IMR-90 (cell line): ENCODE measurements around the gene SGMS1. TPM values are rescaled to one million over a fixed set of nuclear protein-coding genes. Genes with fewer than 3 reads are reported as not detected.

Experiments
- ATAC-seq: fragments of 200-7000 bp; cut with Tn5 transposase; 2 replicates; pipeline ENCODE4 v1.9.1; 2020; ENCODE audit warnings: low read depth, mild to moderate bottlenecking, moderate library complexity
- BruUV-seq: library from RNA; stranded (reverse); fragments of 400-500 nt; replicated peaks from 2 replicates; lab custom pipeline; 2021; lab: Mats Ljungman, UMichigan
- CTCF ChIA-PET: fragments of 300-600 bp; formaldehyde crosslinking; extraction: SDS; loops from one replicate; lab custom pipeline; 2021; ENCODE audit warnings: antibody characterized with exemption; lab: Yijun Ruan, JAX
- POLR2A ChIA-PET: fragments of 300-600 bp; sonication (Branson Sonifier 250); formaldehyde crosslinking; loops from one replicate; lab custom pipeline; 2022; ENCODE audit warnings: antibody characterized with exemption; ENCODE audit not compliant: unreplicated experiment; lab: Charles Lee
- DNase-seq: peaks from one replicate; pipeline ENCODE4 v3.0.0; 2013
- H2AFZ ChIP-seq: replicated peaks from 2 replicates; pipeline ENCODE3; 2013; ENCODE audit warnings: low read length, mild to moderate bottlenecking; ENCODE audit not compliant: poor library complexity
- H2AK5ac ChIP-seq: 2 replicates; pipeline ENCODE4 v1.6.1; 2013; ENCODE audit warnings: low read depth, low read length, inconsistent platforms
- H2AK9ac ChIP-seq: replicated peaks from 2 replicates; pipeline ENCODE3; 2013; ENCODE audit warnings: mild to moderate bottlenecking, low read depth, low read length, moderate library complexity; ENCODE audit not compliant: poor library complexity
- H2BK120ac ChIP-seq: 2 replicates; pipeline ENCODE4 v1.6.1; 2013; ENCODE audit warnings: low read depth, low read length, inconsistent platforms
- H2BK15ac ChIP-seq: 3 replicates; pipeline ENCODE4 v1.6.1; 2013; ENCODE audit warnings: low read depth, low read length, inconsistent platforms
- H2BK20ac ChIP-seq: 2 replicates; pipeline ENCODE4 v1.6.1; 2013; ENCODE audit warnings: low read depth, mild to moderate bottlenecking, inconsistent platforms, low read length, moderate library complexity
- H2BK5ac ChIP-seq: 2 replicates; pipeline ENCODE4 v1.6.1; 2013; ENCODE audit warnings: mild to moderate bottlenecking, low read depth, low read length, inconsistent platforms; ENCODE audit not compliant: poor library complexity, severe bottlenecking
- H3K14ac ChIP-seq: replicated peaks from 2 replicates; pipeline ENCODE4 v1.6.1; 2013; ENCODE audit warnings: low read depth, low read length, inconsistent platforms
- H3K18ac ChIP-seq: 2 replicates; pipeline ENCODE4 v1.6.1; 2013; ENCODE audit warnings: low read depth, low read length, control low read depth
- H3K23ac ChIP-seq: 2 replicates; pipeline ENCODE4 v1.6.1; 2013; ENCODE audit warnings: low read depth, low read length, inconsistent platforms
- H3K27ac ChIP-seq: 2 replicates; pipeline ENCODE4 v1.5.1; 2013; ENCODE audit warnings: mild to moderate bottlenecking, control low read depth, low read length; ENCODE audit not compliant: insufficient read depth
- H3K27me3 ChIP-seq: 2 replicates; pipeline ENCODE4 v1.6.1; 2013; ENCODE audit warnings: low read length; ENCODE audit not compliant: control insufficient read depth, insufficient read depth
- H3K36me3 ChIP-seq: 2 replicates; pipeline ENCODE4 v1.6.1; 2013; ENCODE audit warnings: low read length, mixed read lengths; ENCODE audit not compliant: control insufficient read depth, insufficient read depth
- H3K4ac ChIP-seq: 2 replicates; pipeline ENCODE4 v1.6.1; 2013; ENCODE audit warnings: low read depth, low read length, inconsistent platforms
- H3K4me1 ChIP-seq: 2 replicates; pipeline ENCODE4 v1.6.1; 2013; ENCODE audit warnings: low read length, mixed read lengths; ENCODE audit not compliant: control insufficient read depth, insufficient read depth
- H3K4me2 ChIP-seq: 2 replicates; pipeline ENCODE4 v1.6.1; 2013; ENCODE audit warnings: low read depth, mild to moderate bottlenecking, control low read depth, low read length, moderate library complexity
- H3K4me3 ChIP-seq: 2 replicates; pipeline ENCODE4 v1.5.1; 2013; ENCODE audit warnings: low read depth, mild to moderate bottlenecking, control low read depth, low read length, moderate library complexity; ENCODE audit not compliant: insufficient read depth
- H3K56ac ChIP-seq: 2 replicates; pipeline ENCODE4 v1.6.1; 2013; ENCODE audit warnings: low read length, inconsistent platforms; ENCODE audit not compliant: insufficient read depth; ENCODE audit errors: extremely low read depth
- H3K79me1 ChIP-seq, 2 experiments: 2 replicates each; pipeline ENCODE4 v1.6.1; 2013; ENCODE audit warnings: low read length in 2 of 2, inconsistent platforms in 1 of 2, low read depth in 1 of 2
- H3K9ac ChIP-seq: 2 replicates; pipeline ENCODE4 v1.6.1; 2013; ENCODE audit warnings: low read depth, low read length, control low read depth
- H3K9me1 ChIP-seq: 2 replicates; pipeline ENCODE4 v1.6.1; 2013; ENCODE audit warnings: low read length, inconsistent platforms; ENCODE audit not compliant: insufficient read depth
- H3K9me3 ChIP-seq: 2 replicates; pipeline ENCODE4 v1.6.1; 2013; ENCODE audit warnings: low read length; ENCODE audit not compliant: control insufficient read depth, insufficient read depth
- H4K20me1 ChIP-seq: 2 replicates; pipeline ENCODE4 v1.6.1; 2013; ENCODE audit warnings: low read length, inconsistent platforms; ENCODE audit not compliant: insufficient read depth
- H4K5ac ChIP-seq: 2 replicates; pipeline ENCODE4 v1.6.1; 2013; ENCODE audit warnings: mild to moderate bottlenecking, low read depth, low read length, control low read depth
- H4K8ac ChIP-seq, 2 experiments: 2 replicates each; pipeline ENCODE4 v1.6.1; 2013; ENCODE audit warnings: low read depth in 2 of 2, low read length in 2 of 2, control low read depth in 1 of 2, inconsistent platforms in 1 of 2
- H4K91ac ChIP-seq: 2 replicates; pipeline ENCODE4 v1.6.1; 2013; ENCODE audit warnings: low read depth, low read length, inconsistent platforms; ENCODE audit not compliant: insufficient read depth
- CHD1 ChIP-seq: IDR thresholded peaks from 2 replicates; pipeline ENCODE4 v1.6.1; 2012; ENCODE audit warnings: low read depth, low read length, improper control_type of control experiment
- CTCF ChIP-seq: conservative IDR thresholded peaks from 2 replicates; pipeline ENCODE4 v1.5.1; 2012; ENCODE audit warnings: mild to moderate bottlenecking, low read depth, low read length, improper control_type of control experiment
- FOS ChIP-seq: fragments of 150-350 bp; IDR thresholded peaks from 2 replicates; pipeline ENCODE4 v1.6.1; 2016; ENCODE audit warnings: low read depth, low read length
- MAZ ChIP-seq: IDR thresholded peaks from 2 replicates; pipeline ENCODE4 v1.6.1; 2012; ENCODE audit warnings: low read depth, mild to moderate bottlenecking, low read length, improper control_type of control experiment, moderate library complexity, borderline replicate concordance
- MXI1 ChIP-seq: IDR thresholded peaks from 2 replicates; pipeline ENCODE4 v1.6.1; 2012; ENCODE audit warnings: low read depth, mild to moderate bottlenecking, low read length, moderate library complexity, borderline replicate concordance
- RCOR1 ChIP-seq: IDR thresholded peaks from 2 replicates; pipeline ENCODE4 v1.6.1; 2012; ENCODE audit warnings: mild to moderate bottlenecking, low read length, improper control_type of control experiment; ENCODE audit not compliant: insufficient replicate concordance
- RFX5 ChIP-seq: IDR thresholded peaks from 2 replicates; pipeline ENCODE4 v1.8.0; 2012; ENCODE audit warnings: low read depth, mild to moderate bottlenecking, low read length, moderate library complexity
- SMC3 ChIP-seq: fragments of 150-350 bp; IDR thresholded peaks from 2 replicates; pipeline ENCODE4 v1.6.1; 2016; ENCODE audit warnings: low read depth, mild to moderate bottlenecking, antibody characterized with exemption, low read length, moderate library complexity
- dilution Hi-C: fragments of 300-500 bp; cut with HindIII; formaldehyde crosslinking; loops from one replicate; pipeline ENCODE4 v1.14.3; 2018; ENCODE audit warnings: low sequenced_read_pairs; ENCODE audit not compliant: unreplicated experiment
- in situ Hi-C: fragments of 300-500 bp; cut with MboI; formaldehyde crosslinking; loops from 3 replicates; pipeline ENCODE4 v1.14.3; 2019; ENCODE audit warnings: low sequenced_read_pairs, inconsistent platforms, mixed read lengths
- intact Hi-C: fragments of 100-400 bp; cut with micrococcal nuclease; formaldehyde crosslinking; loops from 2 replicates; pipeline ENCODE4 v1.10.0; 2022
- polyA plus RNA-seq, 3 experiments: library from polyadenylated mRNA; depleted of rRNA; stranded (reverse); fragments of >200 nt; gene quantifications; 2 replicates each; pipeline ENCODE4 v1.2.3, GENCODE V29; 2012; ENCODE audit warnings: low replicate concordance in 1 of 3
- total RNA-seq: library from RNA; depleted of rRNA; stranded (reverse); fragments of >200 nt; gene quantifications from 2 replicates; pipeline ENCODE4 v1.2.3, GENCODE V29; 2012

Gene SGMS1
- total and polyA plus RNA-seq, 2 of the 4 experiments (the other 2 are of a cell fraction), result 9.8 to 30.8 TPM

- intact Hi-C loops, result no loop called here
- in situ Hi-C loops, result no loop called here
- no TSS peak for BruUV-seq
Measured at GRCh38 chr10:50375051-50375452, 248.7 kb downstream of the SGMS1 start.

More at GRCh38 chr10:50375051-50375452, 248.7 kb downstream of the SGMS1 start:
- H4K5ac ChIP-seq, result no peak overlapping the region
- ATAC-seq (no peak), DNase-seq (no peak)
- no peak overlapping the region for H2BK20ac ChIP-seq
- H2AK9ac ChIP-seq, result no peak overlapping the region
- H3K9me1 ChIP-seq, result no peaks in the 10 kb centered on the region
- no peaks in the 10 kb centered on the region for H3K36me3 ChIP-seq
- H3K4me2 ChIP-seq, result no peak overlapping the region
- H3K4ac ChIP-seq, result no peak overlapping the region
- H3K14ac ChIP-seq, result no peak overlapping the region
- no peak overlapping the region for H3K9ac ChIP-seq
- no peak overlapping the region for H2AFZ ChIP-seq
- H3K23ac ChIP-seq, result no peak overlapping the region
- dilution Hi-C loops, result no loop called here
- no peak overlapping the region for H3K27ac ChIP-seq
- ChIA-PET CTCF (interaction anchor here (0.6 kb wide), 1 partner anchor 18 kb away, joined by 3 read pairs; no protein-coding TSS in a partner anchor), POLR2A (no interaction called here)
- H3K4me1 ChIP-seq, result peaks cover 7% of the 10 kb centered on the region
- no peak overlapping the region for H2BK15ac ChIP-seq
- H2BK5ac ChIP-seq, result no peak overlapping the region
- TF ChIP-seq RCOR1, result no peak
- TF ChIP-seq CHD1, result no peak
- no peak for TF ChIP-seq SMC3
- no peak for TF ChIP-seq RFX5
- no peak for TF ChIP-seq CTCF
- no peak for TF ChIP-seq MXI1
- TF ChIP-seq FOS, result no peak
- no peak for TF ChIP-seq MAZ
- no peak overlapping the region for H3K4me3 ChIP-seq
- no peak overlapping the region for H2BK120ac ChIP-seq
- H3K79me1 ChIP-seq, result peaks cover 26 to 33% of the 10 kb centered on the region in 2 experiments
- no peak overlapping the region for H2AK5ac ChIP-seq
- no peak overlapping the region for H4K8ac ChIP-seq
- no peaks in the 10 kb centered on the region for H3K27me3 ChIP-seq
- no peak overlapping the region for H3K56ac ChIP-seq
- H4K20me1 ChIP-seq, result peaks cover 7% of the 10 kb centered on the region; the same call in 1 of the 2 replicates
- H3K18ac ChIP-seq, result no peak overlapping the region
- no peak overlapping the region for H4K91ac ChIP-seq
- H3K9me3 ChIP-seq, result no peaks in the 10 kb centered on the region
